Retina (tissue), 1 donor: Measurements from ENCODE around the gene NOS1.
A peak's percentile ranks its signal among the peaks of the same experiment; 100 is the strongest.
"Not testable (repeated sequence)": the region's sequence is repeated elsewhere in the genome, so short reads cannot be mapped to it uniquely, and the experiment has no call there.

Experiments
- DNase-seq: peaks from one replicate; pipeline ENCODE4 v3.0.0-alpha.2; 2016

NOS1 gene

GRCh38 chr12:117243488-117243887 lies 117.9 kb downstream of the NOS1 start:
- no peak for DNase-seq

- DNase-seq: no peak
Measured at GRCh38 chr12:117241697-117242096, 119.7 kb downstream of the NOS1 start.

DNA sequence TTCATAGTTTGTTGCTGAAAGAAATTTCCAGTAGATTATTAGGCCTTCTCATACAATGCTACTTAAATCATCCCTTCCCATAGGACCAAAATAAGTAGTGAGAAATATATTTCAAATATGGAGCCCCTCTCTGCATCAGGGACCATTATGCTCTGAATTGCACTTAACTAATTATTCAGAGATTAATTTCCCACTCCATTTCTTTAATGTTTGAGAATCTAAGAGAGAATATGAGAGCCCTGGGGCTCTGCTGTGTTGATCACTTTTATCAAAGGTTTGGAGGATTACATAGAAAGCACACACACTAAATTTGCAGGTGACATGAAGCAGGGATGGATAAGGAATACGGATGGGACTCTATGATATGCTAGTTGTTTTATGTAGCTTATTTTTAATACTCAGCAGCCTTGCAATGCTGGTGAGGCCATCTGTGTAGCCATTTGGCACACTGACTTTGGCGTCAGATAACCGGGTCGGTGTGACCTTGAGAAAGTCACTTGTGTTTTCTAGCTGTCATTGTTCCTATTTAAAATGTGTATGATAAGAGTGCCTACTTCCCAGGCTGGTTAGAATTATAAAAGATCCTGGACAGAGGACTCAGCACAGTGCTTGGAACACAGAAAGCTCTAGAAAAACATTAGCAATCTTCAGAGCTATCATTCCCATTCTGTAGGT lies 121.2 kb downstream of the NOS1 start:
- no peak for DNase-seq

- DNase-seq: peak; percentile 84
Measured at GRCh38 chr12:117236456-117237001, 124.9 kb downstream of the NOS1 start.

DNA sequence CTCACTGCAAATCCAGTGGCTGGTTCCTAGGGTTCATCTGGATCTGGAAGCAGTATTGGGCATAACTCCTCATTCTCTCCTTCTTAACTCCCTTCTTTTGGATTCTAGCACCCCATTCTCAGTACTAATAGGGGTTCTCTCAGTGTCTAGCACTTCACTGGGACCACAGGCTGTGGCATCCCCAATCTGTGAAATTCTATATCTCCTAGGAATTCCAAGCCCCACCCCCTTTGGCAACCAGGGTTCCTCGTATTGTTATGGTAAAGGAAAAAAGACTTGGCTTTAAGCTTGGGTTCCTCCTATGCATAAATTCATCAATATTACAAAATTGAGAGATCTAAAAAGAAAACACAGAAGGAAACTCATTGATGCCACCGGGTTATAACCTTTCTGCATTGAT lies 126.2 kb downstream of the NOS1 start:
- DNase-seq: no peak

- DNase-seq: no peak
Measured at GRCh38 chr12:117234441-117234840, 127.0 kb downstream of the NOS1 start.

- no peak for DNase-seq
Measured at GRCh38 chr12:117231750-117232149, 129.7 kb downstream of the NOS1 start.

DNA sequence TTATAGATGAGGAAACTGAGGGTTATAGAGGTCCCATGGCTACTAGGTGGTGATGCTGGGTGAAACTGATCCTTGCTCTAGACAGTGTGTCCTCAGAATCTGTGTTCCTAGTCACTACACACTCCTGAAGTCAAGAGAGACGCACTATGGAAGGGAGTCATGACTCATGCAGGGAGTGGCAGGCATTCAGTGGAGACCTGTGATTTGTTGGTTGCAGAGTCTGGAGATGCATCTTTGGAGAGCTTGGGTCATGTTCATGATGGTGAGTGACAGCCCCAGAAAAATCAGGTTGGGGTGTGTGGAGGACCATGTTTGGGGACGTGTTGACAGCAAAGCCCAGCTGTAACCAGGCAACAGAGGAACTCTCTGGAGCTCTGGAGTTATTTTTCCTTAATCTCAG lies 133.2 kb downstream of the NOS1 start:
- no peak for DNase-seq

- DNase-seq: no peak
Measured at GRCh38 chr12:117227000-117227653, 134.3 kb downstream of the NOS1 start.

DNA sequence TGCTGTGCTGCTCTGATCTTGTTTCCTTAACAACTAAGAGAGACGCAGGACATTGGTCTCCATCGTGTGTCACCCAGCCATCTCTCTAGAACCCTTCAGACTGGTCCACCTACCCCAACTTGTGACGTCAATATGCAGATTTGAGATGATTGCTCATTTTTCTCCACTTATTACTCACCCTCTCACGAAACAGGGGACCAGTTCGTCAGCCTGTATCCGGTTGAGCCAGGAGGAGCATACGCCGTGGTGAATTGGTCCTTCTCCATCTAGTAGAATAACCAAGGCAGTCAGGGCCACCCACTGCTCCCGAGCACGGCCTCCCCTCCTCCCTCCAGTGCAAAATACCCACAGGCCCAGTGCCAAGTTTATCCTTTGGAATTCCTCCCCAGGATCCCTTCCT lies 134.9 kb downstream of the NOS1 start:
- no peak for DNase-seq

DNA sequence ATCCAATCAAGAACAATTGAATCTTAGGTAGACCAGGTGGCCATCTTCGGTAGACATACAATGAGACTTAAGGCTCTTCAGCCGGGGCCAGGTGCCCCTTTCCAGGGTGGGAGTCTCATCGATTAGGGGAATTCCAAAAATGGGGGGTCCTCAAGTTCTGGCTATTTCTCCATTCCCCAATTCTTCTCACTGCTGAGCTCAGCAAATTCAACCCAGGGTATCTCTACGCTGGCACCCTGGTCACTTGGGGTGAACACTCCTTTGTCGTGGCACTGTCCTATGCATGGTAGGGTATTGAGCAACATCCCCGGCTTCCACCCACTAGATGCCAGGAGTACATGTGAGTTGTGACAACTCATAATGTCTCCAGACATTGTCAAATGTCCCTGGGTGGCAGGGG lies 136.2 kb downstream of the NOS1 start:
- no peak for DNase-seq

GRCh38 chr12:117220947-117221346 lies 140.5 kb downstream of the NOS1 start:
- DNase-seq: not testable (repeated sequence)

GRCh38 chr12:117218149-117218548 lies 143.3 kb downstream of the NOS1 start:
- DNase-seq: no peak

GRCh38 chr12:117216686-117217085 lies 144.7 kb downstream of the NOS1 start:
- no peak for DNase-seq

DNA sequence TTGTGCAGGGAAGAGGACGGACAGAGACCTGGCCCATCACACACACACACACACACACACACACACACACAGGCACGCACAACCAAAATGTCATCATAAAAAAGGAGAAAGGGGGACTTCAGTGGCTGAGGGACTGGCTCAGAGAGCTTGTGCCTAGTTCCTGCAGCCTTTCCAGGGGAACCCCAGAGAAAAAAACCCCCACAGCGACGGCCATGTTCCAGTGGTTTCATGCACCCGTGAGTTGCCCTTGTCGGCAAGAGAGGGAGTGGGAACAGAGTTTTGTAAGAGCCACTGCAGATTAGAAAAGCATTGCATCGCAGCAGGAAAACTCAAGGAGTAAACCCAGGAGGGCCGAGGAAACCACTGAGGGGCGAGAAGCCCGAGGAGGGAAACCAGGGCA lies 146.6 kb downstream of the NOS1 start:
- DNase-seq: no peak

DNA sequence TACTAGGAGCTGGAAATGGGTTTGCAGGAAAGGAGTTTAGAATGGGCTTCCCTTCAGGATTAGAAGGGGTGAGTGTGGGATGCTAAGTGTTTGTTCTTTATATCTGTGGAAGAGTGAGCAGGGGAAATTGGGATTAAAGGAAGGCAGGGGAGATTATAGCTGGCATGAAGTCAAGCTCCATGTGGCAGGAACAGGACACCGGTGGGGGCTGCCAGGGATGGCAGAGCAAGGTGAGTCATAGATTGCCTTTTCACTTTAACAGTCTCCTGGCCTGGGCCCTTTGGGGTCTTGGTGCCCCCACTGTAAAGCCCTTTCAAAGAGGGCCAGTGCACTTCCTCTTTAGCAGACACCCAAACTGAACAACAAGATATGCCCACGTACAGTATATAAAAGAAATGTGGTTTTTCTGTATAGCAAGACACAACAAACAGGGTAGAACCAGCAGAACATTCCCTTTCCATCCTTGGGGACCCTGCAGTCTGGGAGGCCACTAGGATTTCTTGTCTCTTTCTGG lies 148.1 kb downstream of the NOS1 start:
- DNase-seq: no peak

DNA sequence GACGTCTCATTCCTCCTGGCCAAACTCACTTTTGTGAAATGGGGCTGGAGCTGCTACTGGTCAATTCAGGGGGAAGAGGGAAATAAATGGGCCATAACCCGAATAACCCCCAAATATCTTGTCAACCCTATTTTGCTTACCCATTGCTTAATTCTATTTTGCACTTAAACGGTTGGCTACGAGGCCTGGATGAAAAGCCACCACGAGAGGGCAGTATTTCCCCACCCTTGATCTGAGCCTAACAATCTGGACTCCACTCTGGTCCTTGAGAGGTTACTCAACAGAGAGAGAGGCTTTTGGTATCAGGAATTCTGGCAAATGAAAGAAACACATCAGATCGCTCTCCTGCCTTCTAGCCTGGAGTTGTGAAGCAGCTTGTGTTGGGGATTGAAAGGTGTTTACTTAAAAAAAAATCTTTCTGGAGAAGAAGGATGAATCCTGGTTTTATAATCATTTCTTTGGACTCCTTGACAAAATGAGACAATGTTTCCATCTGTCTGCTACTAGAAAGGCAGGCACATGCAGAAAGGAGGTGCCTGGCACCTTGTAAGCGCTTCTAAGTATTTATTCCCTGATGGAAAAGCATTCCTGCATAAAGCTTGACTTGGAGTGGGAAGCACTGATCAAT lies 148.7 kb downstream of the NOS1 start:
- DNase-seq: peak; percentile 85

DNA sequence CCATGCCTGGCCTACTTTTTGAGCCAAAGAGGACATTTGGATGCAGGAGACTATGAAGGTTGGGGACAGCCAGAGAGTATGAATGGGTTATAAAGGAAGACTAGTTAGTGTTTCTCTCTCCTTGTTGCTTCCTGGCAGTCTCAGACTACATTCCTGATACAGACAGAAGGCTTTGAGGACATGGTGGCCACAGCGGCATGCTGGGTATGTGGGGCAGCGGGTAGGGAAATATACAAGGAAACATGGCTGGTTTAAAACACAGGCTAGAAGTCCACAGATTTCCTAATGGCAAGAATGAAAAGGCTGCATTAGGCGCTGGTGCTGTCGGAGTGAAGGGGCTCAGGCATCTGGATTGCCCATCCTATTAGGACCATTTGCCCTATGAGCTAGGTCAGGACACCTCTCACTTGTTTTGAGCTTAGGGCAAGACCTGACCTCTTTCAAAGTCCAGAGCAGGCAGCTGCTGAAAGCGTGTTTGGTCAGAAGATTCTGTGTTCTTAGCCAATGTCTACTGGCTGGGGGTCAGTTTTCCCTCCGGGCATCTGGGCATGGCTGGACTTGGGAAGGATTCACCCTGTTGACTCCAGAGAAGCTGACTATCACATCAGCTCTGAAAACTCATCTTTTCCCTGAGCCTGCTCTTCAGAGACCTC lies 151.0 kb downstream of the NOS1 start:
- no peak for DNase-seq

DNA sequence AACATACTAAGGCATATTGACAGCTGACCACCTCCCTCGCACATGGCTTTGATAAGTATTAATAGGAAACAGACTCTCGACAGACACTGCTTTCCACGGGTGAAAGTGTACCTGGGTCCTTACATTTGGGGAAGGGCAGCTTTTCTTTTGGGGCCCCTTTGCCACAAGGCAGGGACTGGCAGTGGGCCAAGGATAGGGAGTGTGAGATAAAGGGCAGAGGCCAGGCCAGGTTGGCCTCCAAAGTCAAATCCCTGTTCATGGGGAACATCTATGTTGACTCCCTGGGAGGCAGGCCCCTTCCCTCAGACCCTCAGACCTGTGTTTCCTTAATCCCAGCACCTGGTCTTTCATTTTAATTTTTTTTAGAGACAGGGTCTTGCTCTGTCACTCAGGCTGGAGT lies 151.8 kb downstream of the NOS1 start:
- DNase-seq: no peak

- DNase-seq: no peak
Measured at GRCh38 chr12:117208811-117209455, 152.5 kb downstream of the NOS1 start.

DNA sequence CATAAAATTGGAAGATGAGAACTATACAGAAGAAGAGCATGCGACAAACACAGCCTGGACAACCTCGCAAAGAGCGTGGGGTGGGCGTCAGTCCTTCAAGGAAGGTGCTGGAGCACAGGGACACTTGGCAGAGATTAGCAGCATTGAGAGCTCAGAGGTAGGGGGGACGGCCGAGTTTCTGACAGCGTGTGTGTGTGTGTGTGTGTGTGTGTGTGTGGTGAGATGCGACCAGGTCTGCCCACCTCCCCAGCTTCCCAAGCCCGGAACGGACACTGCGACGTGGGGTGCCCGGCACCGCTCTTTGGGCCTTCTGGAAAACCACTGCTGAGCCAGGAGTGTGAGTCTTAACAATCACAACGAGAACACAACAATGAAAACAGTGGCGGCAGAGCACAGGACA lies 153.2 kb downstream of the NOS1 start:
- no peak for DNase-seq

DNA sequence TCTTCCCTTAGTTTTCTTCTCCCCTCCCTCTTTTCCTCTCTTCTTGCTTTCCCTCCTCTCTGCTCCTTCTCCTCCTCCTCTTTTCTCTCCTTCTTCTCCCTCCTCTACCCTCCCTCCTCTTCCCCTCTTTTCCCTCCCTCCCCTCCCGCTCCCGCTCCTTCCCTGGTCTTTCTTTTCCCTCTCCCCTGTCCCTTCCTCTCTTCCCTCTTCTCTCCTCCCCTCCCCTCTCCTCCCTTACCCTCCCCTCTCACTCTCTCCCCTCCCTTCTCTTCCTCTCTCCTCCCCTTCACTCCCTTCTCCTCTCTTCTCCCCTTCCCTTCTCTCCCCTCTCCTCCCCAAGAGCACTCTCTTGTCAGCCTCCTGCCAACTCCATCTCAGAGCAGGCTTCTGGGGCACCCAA lies 153.8 kb downstream of the NOS1 start:
- DNase-seq: no peak

GRCh38 chr12:117202556-117202955 lies 158.9 kb downstream of the NOS1 start:
- no peak for DNase-seq
